ENCODE measurements around the gene SERPING1.

- no peak for TF ChIP-seq POLR2A (IDR thresholded peaks at IDR 0.05)
- peak in 2 of 4 experiments; percentile 83 to 89 for TF ChIP-seq CTCF (IDR thresholded peaks at IDR 0.05)
Measured at GRCh38 chr11:57567515-57568329, 29.8 kb upstream of the SERPING1 start, which contains the start of gene UBE2L6.
